Measurements from ENCODE around the gene MTA2.
"Not testable (repeated sequence)": the region's sequence is repeated elsewhere in the genome, so short reads cannot be mapped to it uniquely, and the experiment has no call there.

The MTA2 gene

DNA sequence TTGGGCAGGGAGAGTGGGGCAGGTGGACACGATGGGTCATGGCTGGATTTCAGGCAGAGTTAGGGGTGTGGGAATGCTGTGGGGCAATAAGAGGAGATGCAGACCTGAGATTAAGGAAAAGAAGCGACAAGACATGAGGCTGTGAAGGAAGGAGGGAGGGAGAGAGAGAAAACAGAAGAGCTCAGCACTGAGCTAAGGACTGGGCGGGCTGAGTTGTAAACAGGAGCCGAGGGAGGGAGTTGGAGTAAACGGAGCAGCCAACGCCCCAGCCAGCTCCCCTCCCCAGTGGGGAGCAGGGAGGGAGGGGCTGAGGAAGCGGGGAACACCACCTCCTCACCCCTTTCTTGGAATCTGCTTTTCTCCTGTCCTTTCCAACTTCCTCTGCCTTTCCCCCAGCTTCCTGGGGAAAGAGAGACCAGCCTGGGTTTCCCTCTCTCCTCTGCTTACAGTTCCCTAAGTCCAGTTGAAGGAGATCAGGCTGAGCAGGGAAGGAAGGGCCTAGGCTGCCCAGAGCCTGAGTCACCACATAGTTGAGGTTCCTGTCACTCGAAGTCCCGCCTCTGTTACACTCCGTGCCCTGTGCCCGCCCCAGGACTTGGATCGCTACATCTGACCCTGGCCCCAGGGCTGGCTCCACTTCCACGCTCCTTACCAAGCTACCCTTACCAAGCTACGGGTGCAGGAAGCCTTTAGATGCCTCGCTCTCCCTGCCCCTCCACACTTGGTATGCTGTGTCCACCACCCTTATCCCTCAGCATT is 48.4 kb downstream of the MTA2 start:
- TF ChIP-seq, protein P1, sequence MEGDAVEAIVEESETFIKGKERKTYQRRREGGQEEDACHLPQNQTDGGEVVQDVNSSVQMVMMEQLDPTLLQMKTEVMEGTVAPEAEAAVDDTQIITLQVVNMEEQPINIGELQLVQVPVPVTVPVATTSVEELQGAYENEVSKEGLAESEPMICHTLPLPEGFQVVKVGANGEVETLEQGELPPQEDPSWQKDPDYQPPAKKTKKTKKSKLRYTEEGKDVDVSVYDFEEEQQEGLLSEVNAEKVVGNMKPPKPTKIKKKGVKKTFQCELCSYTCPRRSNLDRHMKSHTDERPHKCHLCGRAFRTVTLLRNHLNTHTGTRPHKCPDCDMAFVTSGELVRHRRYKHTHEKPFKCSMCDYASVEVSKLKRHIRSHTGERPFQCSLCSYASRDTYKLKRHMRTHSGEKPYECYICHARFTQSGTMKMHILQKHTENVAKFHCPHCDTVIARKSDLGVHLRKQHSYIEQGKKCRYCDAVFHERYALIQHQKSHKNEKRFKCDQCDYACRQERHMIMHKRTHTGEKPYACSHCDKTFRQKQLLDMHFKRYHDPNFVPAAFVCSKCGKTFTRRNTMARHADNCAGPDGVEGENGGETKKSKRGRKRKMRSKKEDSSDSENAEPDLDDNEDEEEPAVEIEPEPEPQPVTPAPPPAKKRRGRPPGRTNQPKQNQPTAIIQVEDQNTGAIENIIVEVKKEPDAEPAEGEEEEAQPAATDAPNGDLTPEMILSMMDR (IDR thresholded peaks at IDR 0.05; ENCODE audit: low read depth, low read length): no peak
- no peak overlapping the region for H3K4me3 ChIP-seq (ENCODE audit: low read depth, low read length)
- H3K36me3 ChIP-seq: peaks cover 15% of the 10 kb centered on the region
- no peaks in the 10 kb centered on the region for H3K27me3 ChIP-seq
- DNase-seq: no peak
- peaks cover 14% of the 10 kb centered on the region for H3K4me1 ChIP-seq
- no peaks in the 10 kb centered on the region for H3K9me3 ChIP-seq

DNA sequence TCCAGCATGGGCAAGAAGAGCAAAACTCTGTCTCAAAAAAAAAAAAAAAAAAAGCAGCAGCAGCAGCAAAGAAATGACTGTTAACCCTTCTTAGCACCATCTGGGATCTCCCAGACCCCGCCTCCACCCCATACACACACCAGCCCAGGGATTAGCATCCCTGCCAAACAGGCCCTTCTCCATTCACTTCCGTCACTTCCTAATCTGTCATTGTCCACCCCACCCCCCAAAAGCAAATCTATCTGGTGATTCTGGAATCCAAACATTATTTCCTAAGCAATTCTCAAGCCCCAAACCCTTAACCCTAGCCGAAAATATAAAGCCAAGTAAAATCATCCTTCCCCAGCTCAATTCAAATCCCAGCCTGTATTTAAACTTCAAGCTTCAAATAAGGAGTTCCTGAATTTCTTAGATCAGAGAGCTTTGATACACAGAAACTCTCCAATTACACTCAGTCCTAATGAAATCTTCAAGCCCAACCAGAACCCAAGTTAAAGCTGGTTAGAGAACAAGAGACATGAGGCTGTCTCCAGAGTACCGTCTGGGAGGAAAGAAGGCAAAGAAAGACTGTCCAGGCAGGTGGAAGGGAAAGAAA is 49.1 kb downstream of the MTA2 start:
- H3K36me3 ChIP-seq: peaks cover 14% of the 10 kb centered on the region
- H3K4me1 ChIP-seq: peaks cover 14% of the 10 kb centered on the region
- H3K4me3 ChIP-seq (ENCODE audit: low read depth, low read length): no peak overlapping the region
- TF ChIP-seq, protein P1 (IDR thresholded peaks at IDR 0.05; ENCODE audit: low read depth, low read length): no peak
- H3K9me3 ChIP-seq: no peaks in the 10 kb centered on the region
- H3K27me3 ChIP-seq: no peaks in the 10 kb centered on the region
- DNase-seq: no peak

DNA sequence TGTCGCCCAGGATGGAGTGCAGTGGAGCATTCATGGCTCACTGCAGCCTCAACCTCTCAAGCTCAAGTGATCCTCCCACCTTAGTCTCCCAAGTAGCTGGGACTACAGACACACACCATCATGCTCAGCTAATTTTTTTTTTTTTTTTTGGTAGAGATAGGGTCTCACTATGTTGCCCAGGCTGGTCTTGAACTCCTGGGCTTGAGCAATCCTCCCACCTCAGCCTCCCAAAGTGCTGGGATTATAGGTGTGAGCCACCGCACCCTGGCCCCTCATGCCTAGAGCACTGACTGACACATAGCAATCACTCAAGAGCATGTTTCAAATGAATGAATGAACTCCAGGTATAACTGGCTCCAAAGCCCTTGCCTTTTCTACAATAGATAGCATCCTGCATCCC is 51.2 kb downstream of the MTA2 start:
- DNase-seq; H3K36me3 ChIP-seq; H3K27me3 ChIP-seq; H3K9me3 ChIP-seq; H3K4me1 ChIP-seq; H3K4me3 ChIP-seq (ENCODE audit: low read depth, low read length): not testable (repeated sequence)

DNA sequence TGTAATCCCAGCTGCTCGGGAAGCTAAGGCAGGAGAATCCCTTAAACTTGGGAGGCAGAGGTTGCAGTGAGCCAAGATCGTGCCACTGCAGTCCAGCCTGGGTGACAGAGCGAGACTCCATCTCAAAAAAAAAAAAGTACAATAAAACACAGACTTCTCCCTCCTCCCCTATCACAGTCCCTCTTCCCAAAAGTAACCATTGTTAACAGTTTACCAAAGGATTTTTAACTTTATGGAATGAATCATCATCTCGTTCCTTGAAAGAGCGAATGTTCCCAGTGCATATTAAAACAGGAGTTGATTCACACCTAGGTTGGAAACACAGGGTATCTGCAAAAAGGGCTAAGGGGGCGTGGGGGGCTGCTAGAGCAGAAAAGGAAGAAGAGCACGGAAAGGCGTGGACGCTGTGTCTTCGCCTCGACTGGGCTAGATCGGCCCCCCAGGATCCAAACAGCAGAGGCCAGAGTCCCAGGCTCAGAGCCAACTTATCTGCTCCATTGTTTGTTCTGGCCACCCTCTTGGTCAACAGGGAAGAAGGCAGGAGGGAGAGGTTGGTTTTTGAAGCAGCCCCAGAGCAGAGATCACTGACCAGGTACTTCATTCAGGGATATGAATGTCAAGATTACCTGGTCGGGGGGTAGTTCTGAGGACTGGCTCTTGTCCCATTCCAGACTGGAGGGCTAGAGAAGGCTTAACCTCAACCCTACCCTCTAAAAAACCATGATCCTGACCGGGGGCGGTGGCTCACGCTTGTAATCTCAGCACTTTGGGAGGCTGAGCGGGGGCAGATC is 52.9 kb downstream of the MTA2 start:
- no peak for DNase-seq
- H3K36me3 ChIP-seq: no peaks in the 10 kb centered on the region
- TF ChIP-seq, protein P1 (IDR thresholded peaks at IDR 0.05; ENCODE audit: low read depth, low read length): no peak
- no peak overlapping the region for H3K4me3 ChIP-seq (ENCODE audit: low read depth, low read length)
- H3K27me3 ChIP-seq: peaks cover 6% of the 10 kb centered on the region; the same call in 1 of the 2 replicates
- H3K9me3 ChIP-seq: no peaks in the 10 kb centered on the region
- no peaks in the 10 kb centered on the region; the same call in 1 of the 2 replicates for H3K4me1 ChIP-seq

DNA sequence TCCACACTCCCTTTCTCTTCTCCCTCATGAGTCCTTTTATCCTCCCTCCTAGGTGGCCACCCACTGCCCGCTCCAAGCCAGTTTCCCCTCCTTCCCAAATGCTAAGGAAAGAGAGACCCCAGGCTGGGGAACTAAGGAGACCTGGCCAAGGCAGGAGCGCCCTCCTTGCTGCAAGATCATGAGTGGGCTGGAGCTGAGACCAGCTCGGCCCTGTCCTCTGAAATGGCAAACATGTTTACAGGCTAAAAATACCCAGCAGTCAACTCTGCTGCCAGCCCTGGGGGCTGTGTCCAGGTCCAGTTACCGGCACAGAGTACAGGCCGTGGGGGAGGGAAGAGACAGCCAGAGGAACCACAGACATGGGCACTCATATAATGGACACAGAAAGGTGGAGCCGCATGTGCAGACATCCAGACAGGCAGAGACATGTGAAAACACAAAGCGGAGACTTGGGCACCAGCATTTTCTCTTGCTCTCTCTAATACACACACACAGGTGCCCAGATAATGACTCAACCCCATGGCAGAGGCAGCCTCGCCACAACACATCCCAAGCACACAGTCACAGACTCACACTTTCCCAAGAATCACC is 53.9 kb downstream of the MTA2 start:
- Histone ChIP-seq H3K27me3 (peaks cover 6% of the 10 kb centered on the region; the same call in 1 of the 2 replicates), H3K4me3 (ENCODE audit: low read depth, low read length) (no peak overlapping the region), H3K4me1 (no peaks in the 10 kb centered on the region; the same call in 1 of the 2 replicates), H3K36me3 (no peaks in the 10 kb centered on the region), H3K9me3 (no peaks in the 10 kb centered on the region)
- TF ChIP-seq, protein P1 (IDR thresholded peaks at IDR 0.05; ENCODE audit: low read depth, low read length): no peak
- DNase-seq: no peak

DNA sequence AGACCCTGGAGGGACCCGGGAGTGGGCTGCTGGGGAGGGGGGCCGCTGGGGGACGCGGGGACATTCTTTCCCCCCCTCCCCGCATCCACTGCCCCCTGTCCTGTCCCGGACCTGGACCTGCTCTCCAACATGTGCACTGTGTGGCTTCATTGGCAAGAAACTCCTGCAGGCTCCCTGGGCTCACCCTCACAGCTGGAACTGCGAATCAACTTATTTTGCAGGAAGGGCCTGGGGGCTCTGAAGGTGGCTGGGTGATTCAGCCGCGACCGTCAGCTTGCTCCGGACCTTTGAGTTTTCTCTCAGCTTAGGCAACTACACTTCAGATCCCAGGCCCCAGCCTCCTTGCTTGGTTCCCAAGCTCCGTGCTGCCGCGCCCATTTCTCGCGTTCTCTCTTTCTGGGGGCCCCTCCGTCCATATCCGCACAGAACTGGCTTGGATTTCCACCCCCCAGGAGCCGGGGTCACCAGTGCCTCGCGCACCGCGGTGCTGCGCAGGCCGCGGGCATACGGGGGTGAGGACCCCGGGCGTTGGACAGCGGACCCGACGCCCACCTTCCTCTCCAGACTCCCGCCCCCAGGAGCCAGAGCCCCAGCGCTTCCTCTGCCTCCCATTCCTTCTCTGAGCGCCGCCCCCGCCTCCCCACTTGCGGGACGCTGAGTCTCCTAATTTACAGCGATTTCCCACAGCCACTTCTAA is 54.6 kb downstream of the MTA2 start:
- Histone ChIP-seq H3K9me3 (no peaks in the 10 kb centered on the region), H3K27me3 (peaks cover 6% of the 10 kb centered on the region; the same call in 1 of the 2 replicates), H3K4me1 (peaks cover 3% of the 10 kb centered on the region), H3K36me3 (no peaks in the 10 kb centered on the region), H3K4me3 (ENCODE audit: low read depth, low read length) (no peak overlapping the region)
- TF ChIP-seq, protein P1 (IDR thresholded peaks at IDR 0.05; ENCODE audit: low read depth, low read length): no peak
- DNase-seq: no peak
